GM19023 (cell line): Measurements from ENCODE around the gene TBC1D5.
"Not testable (repeated sequence)": the region's sequence is repeated elsewhere in the genome, so short reads cannot be mapped to it uniquely, and the experiment has no call there.

Experiments used
- ATAC-seq: cut with Tn5 transposase; IDR thresholded peaks from one replicate; pipeline ENCODE4 v1.9.1; 2021; ENCODE audit warnings: mild to moderate bottlenecking, moderate library complexity; ENCODE audit not compliant: unreplicated experiment

TBC1D5 gene

GRCh38 chr3:17742102-17742879, at the start of gene TBC1D5:
Gene TBC1D5 (minus strand): TSS chr3:17742631. CDS start chr3:17508570, 234,061 bp downstream.
- peak; percentile 76 for ATAC-seq

- ATAC-seq = no peak
Observed at GRCh38 chr3:17783426-17783825, 41.0 kb upstream of the TBC1D5 start.

GRCh38 chr3:17782751-17783150, 40.3 kb upstream of the TBC1D5 start:
- no peak for ATAC-seq

GRCh38 chr3:17780369-17780768, 37.9 kb upstream of the TBC1D5 start:
- ATAC-seq = not testable (repeated sequence)

DNA sequence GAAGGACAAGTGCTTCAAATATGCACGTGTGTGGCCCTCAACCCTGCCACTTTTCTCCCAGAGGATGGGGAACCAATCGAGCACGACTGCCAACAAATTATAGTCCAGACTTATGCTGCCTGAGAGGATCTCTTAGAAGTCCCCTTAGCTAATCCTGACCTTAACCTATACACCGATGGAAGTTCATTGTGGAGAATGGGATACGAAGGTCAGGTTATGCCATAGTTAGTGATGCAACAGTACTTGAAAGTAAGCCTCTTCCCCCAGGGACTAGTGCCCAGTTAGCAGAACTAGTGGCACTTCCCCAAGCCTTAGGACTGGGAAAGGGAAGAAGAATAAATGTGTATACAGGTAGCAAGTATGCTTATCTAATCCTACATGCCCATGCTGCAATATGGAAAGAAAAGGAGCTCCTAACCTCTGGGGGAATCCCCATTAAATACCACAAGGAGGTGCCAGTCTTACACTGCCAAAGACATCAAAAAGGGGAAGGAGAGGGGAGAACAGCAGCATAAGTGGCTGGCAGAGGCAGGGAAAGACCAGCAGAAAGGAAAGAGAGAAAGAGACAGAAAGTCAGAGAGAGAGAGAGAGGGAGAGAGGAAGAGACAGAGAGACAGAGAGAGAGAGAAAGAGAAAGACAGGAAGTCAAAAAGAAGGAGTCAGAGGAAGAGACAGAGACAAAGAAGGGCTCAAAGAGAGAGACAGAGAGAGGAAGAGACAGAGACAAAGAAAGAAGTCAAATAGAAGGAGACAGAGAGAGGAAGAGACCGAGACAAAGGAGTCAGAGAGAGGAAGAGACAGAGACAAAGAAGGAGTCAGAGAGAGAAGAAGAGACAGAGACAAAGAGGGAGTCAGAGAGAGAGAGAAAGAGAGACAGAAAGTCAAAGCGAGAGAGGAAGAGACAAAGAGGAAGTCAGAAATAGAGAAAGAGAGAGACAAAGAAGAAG, 37.1 kb upstream of the TBC1D5 start:
- ATAC-seq = not testable (repeated sequence)

- ATAC-seq = not testable (repeated sequence)
Observed at GRCh38 chr3:17777326-17777725, 34.9 kb upstream of the TBC1D5 start.

DNA sequence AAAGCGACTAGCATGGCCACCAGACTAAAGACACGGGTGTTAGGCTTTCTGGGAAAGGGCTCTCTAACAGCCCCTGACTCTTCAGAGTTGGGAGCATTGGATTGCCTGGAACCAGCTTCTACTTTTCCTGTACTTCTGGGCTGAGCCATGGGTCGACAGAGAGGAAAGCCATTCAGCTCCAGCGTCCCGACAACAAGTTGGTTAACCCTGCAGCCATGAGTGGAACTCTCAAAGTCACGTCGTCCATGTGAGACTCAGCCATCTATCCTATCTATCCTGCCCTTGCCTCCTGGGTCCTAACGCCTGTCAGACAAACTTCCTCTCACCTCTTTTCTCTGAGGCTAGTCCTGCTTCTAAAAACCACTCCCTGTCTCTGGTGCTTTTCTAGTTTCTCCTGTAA, 32.6 kb upstream of the TBC1D5 start:
- ATAC-seq = no peak

DNA sequence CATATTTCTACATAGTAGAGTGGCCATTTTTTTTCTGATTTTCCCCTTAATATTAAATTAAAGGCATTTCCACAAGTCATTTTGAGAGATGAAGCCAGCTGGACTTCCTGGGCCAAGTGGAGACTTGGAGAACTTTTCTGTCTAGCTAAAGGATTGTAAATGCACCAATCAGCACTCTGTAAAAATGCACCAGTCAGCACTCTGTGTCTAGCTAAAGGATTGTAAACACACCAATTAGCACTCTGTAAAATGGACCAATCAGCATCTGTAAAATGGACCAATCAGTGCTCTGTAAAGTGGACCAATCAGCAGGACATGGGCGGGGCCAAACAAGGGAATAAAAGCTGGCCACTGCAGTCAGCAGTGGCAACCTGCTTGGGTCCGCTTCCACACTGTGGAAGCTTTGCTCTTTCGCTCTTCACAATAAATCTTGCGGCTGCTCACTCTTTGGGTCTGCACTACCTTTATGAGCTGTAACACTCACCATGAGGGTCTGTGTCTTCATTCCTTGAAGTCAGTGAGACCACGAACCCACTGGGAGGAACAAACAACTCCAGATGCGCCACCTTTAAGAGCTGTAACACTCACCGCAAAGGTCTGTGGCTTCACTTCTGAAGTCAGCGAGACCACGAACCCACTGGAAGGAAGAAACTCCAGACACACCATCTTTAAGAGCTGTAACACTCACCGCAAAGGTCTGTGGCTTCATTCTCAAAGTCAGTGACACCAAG, 31.9 kb upstream of the TBC1D5 start:
- ATAC-seq = not testable (repeated sequence)

DNA sequence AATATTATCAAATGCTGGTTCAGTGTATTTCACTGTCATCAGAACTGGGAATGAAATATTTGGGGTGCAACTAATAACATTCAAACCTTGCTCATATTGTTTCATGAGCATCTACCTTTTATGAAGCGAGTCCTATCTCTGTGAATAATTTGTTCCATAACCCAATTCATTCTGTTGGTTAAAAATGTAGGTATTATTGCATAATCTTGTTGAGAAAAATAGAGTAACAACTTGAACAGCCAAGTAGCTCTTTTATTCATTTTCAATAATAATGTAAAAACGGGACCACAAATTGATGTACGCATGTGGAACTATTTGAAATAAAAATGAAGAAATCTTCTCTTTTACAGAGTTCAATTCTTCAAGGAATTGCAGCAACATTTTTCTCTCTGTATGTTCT, 30.1 kb upstream of the TBC1D5 start:
- ATAC-seq = no peak

DNA sequence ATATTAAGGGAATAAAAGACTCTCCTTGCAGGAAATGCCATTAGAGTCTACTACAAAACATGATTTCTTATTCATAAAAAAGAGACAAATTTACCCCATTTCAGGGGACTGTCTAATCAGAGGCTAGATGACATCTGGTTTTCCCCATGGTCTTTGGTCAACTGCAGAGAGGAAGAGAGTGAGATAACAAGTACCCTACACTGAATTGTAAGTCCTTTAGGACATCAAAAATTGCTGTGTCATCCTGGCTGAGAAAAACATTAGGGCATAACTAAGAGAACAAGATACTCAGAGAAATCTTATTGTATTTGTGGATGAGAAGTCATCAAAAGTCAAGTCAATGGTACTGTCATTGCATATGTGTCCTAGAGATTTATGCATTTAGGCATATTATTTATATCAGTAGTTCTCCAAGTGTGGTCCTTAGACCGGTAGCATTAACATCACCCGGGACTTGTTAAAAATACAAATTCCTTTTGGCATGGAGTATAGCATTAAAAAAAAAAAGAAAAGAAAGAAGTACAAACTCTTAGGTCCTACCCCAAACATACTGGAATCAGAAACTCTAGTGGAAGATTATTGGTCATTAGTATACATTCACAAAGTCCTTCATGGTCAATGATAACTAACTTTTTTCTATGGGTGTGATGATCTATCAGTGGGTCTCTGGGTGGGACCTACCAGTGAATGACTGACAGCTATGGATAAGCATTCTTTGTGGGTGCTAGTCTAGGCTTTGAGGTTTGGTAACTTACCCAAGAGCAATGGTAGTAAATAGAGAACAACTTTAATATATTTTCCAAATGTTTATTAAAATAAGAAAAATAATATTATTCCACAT, 29.0 kb upstream of the TBC1D5 start:
- ATAC-seq = no peak

DNA sequence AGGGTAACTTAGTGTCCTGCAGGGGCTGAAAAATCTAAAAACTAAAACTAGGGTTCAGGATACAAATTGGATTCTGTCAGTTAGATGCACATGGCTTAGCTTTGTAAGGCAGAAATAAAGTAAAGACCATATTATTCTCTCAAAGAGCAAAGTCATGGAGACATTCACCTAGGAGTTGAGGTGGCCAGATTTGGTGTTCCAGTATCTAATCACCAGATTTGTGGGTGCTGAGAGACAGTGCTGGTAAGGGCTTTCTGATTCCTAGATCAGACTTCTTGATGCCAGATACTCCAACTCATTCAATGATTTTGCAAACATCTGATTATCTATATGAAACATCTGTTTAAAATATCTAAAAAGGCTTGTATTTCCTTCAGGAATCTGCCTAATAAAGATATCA, 28.3 kb upstream of the TBC1D5 start:
- ATAC-seq = no peak

DNA sequence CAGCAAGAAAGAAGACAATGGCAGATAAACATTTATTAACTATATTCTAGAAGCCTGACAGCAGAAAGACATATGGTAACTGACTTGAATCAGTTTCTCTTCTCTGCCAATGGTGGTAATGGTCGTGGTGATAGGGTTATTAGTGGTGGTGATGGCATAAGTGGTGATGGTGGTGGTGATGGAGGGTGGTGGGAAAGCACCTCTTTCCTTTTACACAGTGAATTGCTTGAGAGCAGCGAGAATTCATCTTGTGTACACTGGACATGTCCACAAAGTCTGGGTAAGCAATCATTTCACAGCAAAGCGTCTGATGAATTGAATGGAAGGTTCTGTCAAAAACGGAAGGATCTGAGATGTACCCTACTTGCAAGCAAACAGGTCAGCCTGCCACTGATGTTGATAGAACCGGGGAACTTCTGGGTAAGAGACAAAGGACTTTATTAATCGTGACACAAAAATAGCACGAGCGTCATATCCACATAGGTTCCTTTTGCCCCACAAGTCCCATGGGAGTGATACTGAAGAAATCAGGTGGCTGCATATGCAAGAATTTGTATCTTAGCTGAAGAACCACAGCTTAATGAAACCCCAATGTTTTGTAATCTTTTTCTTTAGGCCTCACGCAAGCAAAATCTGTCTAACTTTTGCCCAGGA, 23.5 kb upstream of the TBC1D5 start:
- peak; percentile 69 for ATAC-seq

- no peak for ATAC-seq
Observed at GRCh38 chr3:17761563-17761962, 19.1 kb upstream of the TBC1D5 start.

- no peak for ATAC-seq
Observed at GRCh38 chr3:17759901-17760300, 17.5 kb upstream of the TBC1D5 start.

DNA sequence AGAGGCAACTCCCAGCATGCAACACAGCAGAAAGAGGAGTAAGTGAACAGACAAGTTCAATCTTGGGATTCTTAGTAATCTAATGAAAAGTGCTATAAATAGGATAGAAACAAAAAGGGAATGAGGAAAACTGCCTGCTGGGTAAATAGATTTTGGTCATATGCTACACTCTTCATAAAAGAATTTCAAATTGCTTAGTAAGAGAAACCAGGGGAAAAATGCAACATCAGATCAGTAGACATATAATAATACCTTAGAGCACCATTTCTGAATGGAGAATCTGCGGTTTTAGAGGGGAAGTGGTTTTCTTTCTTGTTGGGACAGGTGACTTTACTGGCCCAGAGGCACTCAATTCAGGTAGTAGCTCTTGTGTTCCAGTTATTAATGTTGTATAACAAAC, 13.4 kb upstream of the TBC1D5 start:
- peak; percentile 62 for ATAC-seq

- ATAC-seq = no peak
Observed at GRCh38 chr3:17753632-17753992, 11.2 kb upstream of the TBC1D5 start.

DNA sequence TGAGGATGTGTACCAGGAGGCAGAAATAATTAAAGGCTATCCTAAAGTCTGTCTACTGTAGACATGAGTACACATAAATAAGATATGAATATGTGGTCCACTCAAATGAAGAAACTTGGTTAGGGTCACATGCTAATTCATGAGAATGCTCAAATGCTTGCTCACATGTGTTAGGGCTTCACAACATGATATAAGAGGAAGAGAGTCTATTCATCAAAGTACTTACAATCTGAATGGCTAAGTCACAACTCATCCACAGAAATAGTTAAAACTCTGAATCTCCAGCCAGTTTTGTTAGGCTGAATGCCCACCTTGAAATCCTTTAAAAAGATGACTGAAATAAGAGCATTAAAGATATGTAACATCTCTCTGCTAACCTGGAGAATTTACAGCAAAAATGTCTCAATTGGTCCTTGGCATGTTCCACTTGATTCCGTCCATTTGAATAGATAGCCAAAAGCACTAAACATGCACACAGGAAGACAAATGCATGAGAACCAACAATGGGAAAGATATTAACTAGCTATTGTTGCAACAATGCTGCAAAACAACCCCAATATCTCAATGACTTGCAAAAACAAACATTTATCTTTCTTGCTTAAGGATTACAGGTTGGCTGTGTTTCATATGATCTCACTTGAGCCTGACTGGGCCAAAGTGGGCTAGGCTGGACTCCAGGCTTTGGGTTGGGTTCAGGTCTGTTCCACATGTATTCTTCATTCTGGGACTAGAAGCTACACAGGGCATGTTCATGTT, 10.6 kb upstream of the TBC1D5 start:
- ATAC-seq = no peak

- no peak for ATAC-seq
Observed at GRCh38 chr3:17752436-17752835, 10.0 kb upstream of the TBC1D5 start.

DNA sequence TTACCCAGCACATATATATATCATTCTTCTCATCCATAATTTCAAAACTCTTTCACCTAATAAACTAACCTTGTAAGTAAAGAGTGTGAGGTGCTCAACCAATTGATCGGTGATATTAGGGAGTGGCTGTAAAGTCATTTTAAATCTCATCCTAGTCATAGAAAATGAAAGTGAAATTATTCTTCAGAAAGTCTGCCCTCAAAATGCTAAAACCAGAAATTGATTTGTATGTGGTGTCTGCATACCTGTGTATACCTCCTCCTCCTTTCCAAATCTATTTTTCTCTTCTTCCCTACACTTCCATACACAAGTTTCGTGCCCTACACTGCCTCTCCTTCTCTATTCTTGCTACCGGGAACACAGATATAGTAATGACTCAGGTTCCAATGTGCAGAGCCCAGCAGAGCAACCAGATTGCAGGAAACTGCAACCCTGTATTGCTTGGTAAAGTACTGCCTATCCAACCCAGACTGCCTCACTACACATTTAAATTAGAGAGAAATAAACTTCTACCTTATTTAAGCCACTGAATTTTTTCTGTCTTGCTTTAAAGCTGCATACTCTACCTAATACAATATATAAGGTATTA, 7.4 kb upstream of the TBC1D5 start:
- ATAC-seq = no peak
